Measurements from ENCODE around the gene BMPER. TPM values are rescaled to one million over a fixed set of nuclear protein-coding genes. Genes with fewer than 3 reads are reported as not detected.

The BMPER gene
- total and polyA plus RNA-seq, 3 donors from 2014 or later, result 1.7 to 2.8 (median 2.4) TPM

DNA sequence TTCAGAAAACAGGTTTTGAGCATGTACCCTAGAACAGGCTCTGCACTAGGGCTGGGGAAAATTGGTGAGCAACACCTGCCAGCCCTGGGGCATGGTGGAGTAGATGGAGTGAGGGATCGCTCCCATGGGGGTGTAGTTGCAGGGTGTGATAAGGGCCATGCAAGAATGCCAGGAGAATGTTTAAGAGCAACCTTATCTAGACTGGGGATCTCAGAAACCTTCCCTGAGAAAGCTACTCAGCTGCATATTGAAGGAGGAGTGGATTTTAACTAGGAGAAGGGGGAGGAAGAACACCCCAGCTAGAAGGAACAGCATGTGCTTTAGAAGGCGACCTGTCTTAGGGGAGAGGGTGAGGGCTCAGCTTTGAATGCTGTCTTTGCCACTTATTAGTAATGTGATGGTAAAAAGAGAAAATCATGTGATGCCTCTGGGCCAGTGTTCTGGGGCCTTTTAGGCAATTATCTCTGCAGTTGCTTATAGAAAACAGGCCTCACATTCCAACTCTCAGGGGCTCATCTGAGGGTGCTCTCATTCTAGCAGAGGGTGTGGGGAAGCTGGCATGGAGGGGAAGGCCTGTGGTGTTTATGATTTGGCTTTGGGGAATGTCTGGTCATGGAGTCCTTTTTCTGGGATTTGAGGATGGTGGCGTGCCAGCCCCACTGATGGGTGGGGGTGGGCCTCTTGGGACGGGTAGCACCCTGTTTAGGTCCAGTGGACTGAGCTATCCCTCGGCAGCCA lies 225.4 kb downstream of the BMPER start:
- Histone ChIP-seq H3K27ac (no peak overlapping the region), H3K4me3 (no peak overlapping the region), H3K27me3 (no peaks in the 10 kb centered on the region), H3K36me3 (ENCODE audit: low read depth, missing control alignments) (no peaks in the 10 kb centered on the region), H3K4me1 (no peaks in the 10 kb centered on the region), H3K9me3 (no peaks in the 10 kb centered on the region)
- no peak for DNase-seq
- TF ChIP-seq POLR2A (IDR thresholded peaks at IDR 0.05), result no peak
- TF ChIP-seq, protein P1, sequence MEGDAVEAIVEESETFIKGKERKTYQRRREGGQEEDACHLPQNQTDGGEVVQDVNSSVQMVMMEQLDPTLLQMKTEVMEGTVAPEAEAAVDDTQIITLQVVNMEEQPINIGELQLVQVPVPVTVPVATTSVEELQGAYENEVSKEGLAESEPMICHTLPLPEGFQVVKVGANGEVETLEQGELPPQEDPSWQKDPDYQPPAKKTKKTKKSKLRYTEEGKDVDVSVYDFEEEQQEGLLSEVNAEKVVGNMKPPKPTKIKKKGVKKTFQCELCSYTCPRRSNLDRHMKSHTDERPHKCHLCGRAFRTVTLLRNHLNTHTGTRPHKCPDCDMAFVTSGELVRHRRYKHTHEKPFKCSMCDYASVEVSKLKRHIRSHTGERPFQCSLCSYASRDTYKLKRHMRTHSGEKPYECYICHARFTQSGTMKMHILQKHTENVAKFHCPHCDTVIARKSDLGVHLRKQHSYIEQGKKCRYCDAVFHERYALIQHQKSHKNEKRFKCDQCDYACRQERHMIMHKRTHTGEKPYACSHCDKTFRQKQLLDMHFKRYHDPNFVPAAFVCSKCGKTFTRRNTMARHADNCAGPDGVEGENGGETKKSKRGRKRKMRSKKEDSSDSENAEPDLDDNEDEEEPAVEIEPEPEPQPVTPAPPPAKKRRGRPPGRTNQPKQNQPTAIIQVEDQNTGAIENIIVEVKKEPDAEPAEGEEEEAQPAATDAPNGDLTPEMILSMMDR (IDR thresholded peaks at IDR 0.05), result no peak
- WGBS, 2 donors, result 73 to 80% methylated on average over 4 to 5 of the region's 5 CpGs
- intact Hi-C loops (cut with DNase I; ENCODE audit: low total_unique reads), result no loop called here

DNA sequence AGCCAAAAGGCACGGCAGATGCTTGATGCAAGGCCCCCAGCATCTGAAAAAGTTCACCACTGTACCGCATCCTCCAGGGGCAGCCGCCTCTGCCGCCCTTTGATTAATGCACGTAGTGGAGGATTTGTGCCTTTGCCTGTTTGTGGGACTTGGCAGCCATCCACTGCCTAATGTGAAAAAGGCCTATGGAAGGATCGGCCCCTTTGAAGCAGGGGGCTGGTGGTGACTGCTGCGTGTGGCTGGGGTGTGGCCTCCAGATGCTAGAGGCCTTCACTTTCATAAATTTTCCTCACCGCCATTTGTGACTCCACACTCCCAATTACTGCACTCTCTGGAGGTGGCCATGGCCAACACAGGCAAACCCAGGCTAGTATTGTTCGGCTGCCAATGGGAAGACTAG lies 226.0 kb downstream of the BMPER start:
- no peaks in the 10 kb centered on the region for H3K4me1 ChIP-seq
- H3K36me3 ChIP-seq (ENCODE audit: low read depth, missing control alignments), result no peaks in the 10 kb centered on the region
- H3K4me3 ChIP-seq, result no peak overlapping the region
- H3K27ac ChIP-seq, result no peak overlapping the region
- H3K27me3 ChIP-seq, result no peaks in the 10 kb centered on the region
- H3K9me3 ChIP-seq, result no peaks in the 10 kb centered on the region
- no peak for TF ChIP-seq POLR2A (IDR thresholded peaks at IDR 0.05)
- TF ChIP-seq, protein P1 (IDR thresholded peaks at IDR 0.05), result no peak
- intact Hi-C loops (cut with DNase I; ENCODE audit: low total_unique reads), result no loop called here
- no peak for DNase-seq
- WGBS, 2 donors, result 91 to 94% methylated on average over 9 of the region's 9 CpGs

DNA sequence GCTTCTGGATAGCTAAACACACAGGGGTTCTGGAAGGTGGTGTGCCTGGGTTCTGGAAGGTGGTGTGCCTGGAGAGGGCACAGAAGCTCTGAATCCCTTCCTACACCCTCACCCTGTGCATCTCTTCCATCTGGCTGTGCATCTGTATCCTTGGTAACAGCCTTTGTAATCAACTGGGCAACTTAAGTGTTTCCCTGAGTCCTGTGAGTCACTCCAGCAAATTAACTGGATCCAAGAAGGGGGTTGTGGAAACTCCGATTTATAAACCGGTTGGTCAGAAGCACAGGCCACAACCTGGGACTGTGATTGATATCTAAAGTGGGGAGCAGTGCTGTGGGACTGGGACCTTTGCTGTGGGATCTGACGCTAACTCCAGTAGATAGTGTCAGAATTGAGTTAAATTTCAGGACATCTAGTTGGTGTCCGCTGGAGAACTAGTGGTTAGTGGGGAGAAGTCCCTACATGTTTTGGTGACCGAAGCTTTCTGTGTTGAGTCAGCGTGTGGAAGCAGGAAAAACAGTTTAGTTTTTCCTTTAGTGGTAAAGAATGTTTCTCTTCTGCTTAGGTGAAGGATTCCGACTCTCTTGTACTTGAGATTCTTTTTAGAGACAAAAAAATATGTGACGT lies 228.1 kb downstream of the BMPER start:
- H3K9me3 ChIP-seq, result no peaks in the 10 kb centered on the region
- no peak overlapping the region for H3K27ac ChIP-seq
- no peaks in the 10 kb centered on the region for H3K4me1 ChIP-seq
- H3K36me3 ChIP-seq (ENCODE audit: low read depth, missing control alignments), result no peaks in the 10 kb centered on the region
- no peaks in the 10 kb centered on the region for H3K27me3 ChIP-seq
- DNase-seq, result no peak
- TF ChIP-seq, protein P1 (IDR thresholded peaks at IDR 0.05), result no peak
- no peak for TF ChIP-seq POLR2A (IDR thresholded peaks at IDR 0.05)
- intact Hi-C loops (cut with DNase I; ENCODE audit: low total_unique reads), result no loop called here
- no peak overlapping the region for H3K4me3 ChIP-seq
- 79 to 89% methylated on average over 8 of the region's 8 CpGs for WGBS, 2 donors

DNA sequence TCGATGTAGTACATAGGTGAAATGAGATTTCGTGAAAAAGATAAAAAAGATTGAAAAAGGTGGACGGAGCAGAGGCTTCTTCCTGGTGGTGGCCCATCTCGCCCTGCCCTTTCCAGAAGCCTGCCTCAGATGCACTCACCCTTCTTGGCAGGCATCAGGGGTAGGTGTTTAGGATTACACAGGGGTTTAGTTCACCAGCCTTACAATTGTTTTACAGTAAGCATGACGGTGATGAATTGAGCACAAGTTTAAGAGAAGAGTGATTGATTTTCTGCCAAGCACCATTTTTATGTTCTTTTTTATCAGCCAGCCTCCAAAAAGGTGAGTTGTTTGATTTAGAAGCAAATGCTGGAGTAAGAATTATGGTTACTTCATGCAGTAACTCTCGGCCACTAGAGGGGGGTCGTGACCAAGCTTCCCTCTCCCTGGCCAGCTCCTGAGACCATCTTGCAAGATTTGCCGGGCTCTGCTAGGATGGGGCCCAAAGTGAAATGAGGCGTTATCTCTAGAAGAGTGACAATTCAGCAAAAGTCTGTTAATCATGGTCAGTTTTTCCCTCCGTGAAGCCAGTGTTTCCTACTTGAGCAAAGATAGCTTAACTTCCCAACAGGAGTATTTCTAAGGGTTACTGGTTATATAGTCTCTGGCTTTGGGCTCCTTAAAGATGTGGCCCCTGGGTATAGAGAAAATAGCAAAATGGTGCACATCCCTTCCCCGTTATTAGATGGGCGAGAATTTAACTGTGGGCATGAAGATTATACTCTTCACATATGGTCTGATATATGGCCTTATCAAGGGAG lies 228.8 kb downstream of the BMPER start:
- WGBS, 2 donors, result 47 to 53% methylated on average over 12 of the region's 12 CpGs
- intact Hi-C loops (cut with DNase I; ENCODE audit: low total_unique reads), result no loop called here
- Histone ChIP-seq H3K4me3 (no peak overlapping the region), H3K9me3 (no peaks in the 10 kb centered on the region), H3K4me1 (no peaks in the 10 kb centered on the region), H3K36me3 (ENCODE audit: low read depth, missing control alignments) (no peaks in the 10 kb centered on the region), H3K27ac (no peak overlapping the region), H3K27me3 (no peaks in the 10 kb centered on the region)
- peak; percentile 85 for DNase-seq
- TF ChIP-seq, protein P1 (IDR thresholded peaks at IDR 0.05), result peak; percentile 7 to 69 (median 27)
- TF ChIP-seq POLR2A (IDR thresholded peaks at IDR 0.05), result no peak

Data from testis (tissue), 3 donors.